Central memory CD8-positive, alpha-beta T cell (primary cell): Measurements from ENCODE around the gene PRKCG.
"Not testable (repeated sequence)": the region's sequence is repeated elsewhere in the genome, so short reads cannot be mapped to it uniquely, and the experiment has no call there.

Experiments
- ATAC-seq: fragments of 150-1000 bp; cut with Tn5 transposase; replicated peaks from 2 replicates; pipeline ENCODE4 v1.10.0; 2022; ENCODE audit warnings: mild to moderate bottlenecking, moderate FRiP score, moderate number of reproducible peaks; ENCODE audit not compliant: poor library complexity, severe bottlenecking; ENCODE audit errors: extremely low read depth
- DNase-seq, 2 donors: peaks; one replicate each; pipeline ENCODE4 v3.0.0; 2021; ENCODE audit warnings: low spot score in 2 of 2
- H3K27ac Mint-ChIP-seq: one replicate; pipeline ENCODE4 v1.8.0; 2022; ENCODE audit warnings: low read depth, mild to moderate bottlenecking, moderate library complexity, mixed read lengths
- H3K27me3 Mint-ChIP-seq: one replicate; pipeline ENCODE4 v1.8.0; 2022; ENCODE audit warnings: mixed read lengths
- H3K36me3 Mint-ChIP-seq: one replicate; pipeline ENCODE4 v1.8.0; 2022; ENCODE audit warnings: mild to moderate bottlenecking, moderate library complexity, mixed read lengths; ENCODE audit not compliant: insufficient read depth
- H3K4me1 Mint-ChIP-seq: one replicate; pipeline ENCODE4 v1.8.0; 2022; ENCODE audit warnings: mixed read lengths
- H3K4me3 Mint-ChIP-seq: one replicate; pipeline ENCODE4 v1.8.0; 2022; ENCODE audit warnings: mild to moderate bottlenecking, moderate library complexity, mixed read lengths
- H3K9me3 Mint-ChIP-seq: one replicate; pipeline ENCODE4 v1.8.0; 2022; ENCODE audit warnings: mixed read lengths

The PRKCG gene

DNA sequence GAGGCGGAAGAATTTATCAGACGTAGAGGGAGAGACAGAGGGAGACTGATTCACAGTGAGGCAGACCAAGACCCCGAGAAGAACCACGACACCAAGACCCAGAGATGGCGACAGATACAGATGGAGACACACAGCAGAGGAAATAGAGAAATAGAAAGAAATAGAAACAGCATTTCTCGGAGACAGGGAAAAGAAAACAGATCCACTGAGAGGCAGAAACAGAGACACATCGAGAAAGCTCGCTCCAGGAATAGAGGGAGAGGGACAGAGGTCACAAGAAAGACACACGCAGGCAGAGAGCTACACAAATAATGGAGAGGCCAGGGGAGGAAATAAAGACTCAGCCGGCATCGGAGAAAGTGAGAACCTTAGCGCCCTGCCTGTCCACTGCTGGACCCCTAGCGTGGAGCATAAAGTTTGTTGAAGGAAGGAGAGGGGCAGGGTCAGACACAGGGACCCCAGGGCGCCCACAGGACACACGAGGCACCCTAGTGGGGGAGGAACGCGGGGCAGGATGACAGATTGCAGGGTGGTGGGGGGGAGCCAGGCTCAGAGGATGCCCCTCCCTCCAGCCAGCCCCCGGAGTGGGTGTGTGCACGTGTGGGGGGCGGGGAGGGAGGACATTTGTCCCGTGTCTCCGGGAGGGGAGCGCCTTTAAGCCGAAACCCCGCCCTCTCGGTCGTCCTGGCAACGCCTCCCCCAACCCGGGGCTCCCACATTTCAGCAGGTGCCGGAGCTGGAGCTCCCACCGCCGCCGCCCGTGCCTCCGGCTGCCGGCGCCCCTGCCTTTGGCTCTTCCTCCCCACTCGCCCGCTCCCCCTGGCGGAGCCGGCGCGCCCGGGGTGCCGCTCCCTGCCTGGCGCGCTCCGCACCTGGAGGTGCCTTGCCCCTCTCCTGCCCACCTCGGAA is at the start of gene PRKCG:
TSS of gene PRKCG (plus strand) at position 716 of the 909 bp plus-strand sequence. CDS start 298 bp downstream, outside the sequence.
- ATAC-seq (peak; percentile 33), DNase-seq (peak in 1 of 2 donors; percentile 48)
- Mint-ChIP-seq H3K9me3 (no peaks in the 10 kb centered on the region), H3K27ac (no peak within 1 kb of the TSS), H3K4me1 (peaks cover 15% of the 10 kb centered on the region), H3K36me3 (peaks cover 22% of the 10 kb centered on the region), H3K4me3 (no peak within 1 kb of the TSS), H3K27me3 (peaks cover 28% of the 10 kb centered on the region)

DNA sequence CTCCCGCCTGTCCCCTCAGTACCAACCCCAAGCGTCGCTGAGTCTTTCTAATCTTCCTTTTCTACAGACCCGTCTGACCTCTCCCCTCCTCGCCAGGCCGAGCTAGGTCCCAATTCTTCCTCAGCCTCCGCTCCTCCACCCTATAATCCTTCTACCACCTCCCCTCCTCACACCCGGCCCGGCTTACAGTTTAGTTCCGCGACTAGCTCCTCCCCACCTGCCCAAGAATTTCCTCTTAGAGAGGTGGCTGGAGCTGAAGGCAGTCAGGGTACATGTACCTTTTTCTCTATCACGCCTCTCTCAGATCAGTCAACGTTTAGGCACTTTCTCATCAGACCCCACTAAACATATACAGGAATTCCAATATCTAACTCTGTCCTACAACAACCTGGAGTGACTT is 49.1 kb upstream of the PRKCG start:
- not testable (repeated sequence) for H3K36me3 Mint-ChIP-seq, DNase-seq, H3K9me3 Mint-ChIP-seq, H3K4me1 Mint-ChIP-seq, H3K27ac Mint-ChIP-seq, H3K4me3 Mint-ChIP-seq, ATAC-seq
- peaks cover 50% of the 10 kb centered on the region for H3K27me3 Mint-ChIP-seq

DNA sequence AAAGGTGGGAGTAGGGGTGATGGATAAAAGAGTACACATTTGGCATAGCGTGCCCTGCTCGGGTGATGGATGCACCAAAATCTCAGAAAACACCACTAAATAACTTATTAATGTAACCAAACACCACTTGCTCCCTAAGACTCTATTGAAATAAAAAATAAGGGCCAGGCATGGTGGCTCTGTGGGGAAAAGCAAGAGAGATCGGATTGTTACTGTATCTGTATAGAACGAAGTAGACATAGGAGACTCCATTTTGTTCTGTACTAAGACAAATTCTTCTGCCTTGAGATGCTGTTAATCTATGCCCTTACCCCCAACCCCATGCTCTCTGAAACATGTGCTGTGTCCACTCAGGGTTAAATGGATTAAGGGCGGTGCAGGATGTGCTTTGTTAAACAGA is 43.6 kb upstream of the PRKCG start:
- not testable (repeated sequence) for H3K36me3 Mint-ChIP-seq, H3K27ac Mint-ChIP-seq, H3K4me1 Mint-ChIP-seq, H3K9me3 Mint-ChIP-seq, DNase-seq, ATAC-seq, H3K4me3 Mint-ChIP-seq
- peaks cover 24% of the 10 kb centered on the region for H3K27me3 Mint-ChIP-seq

DNA sequence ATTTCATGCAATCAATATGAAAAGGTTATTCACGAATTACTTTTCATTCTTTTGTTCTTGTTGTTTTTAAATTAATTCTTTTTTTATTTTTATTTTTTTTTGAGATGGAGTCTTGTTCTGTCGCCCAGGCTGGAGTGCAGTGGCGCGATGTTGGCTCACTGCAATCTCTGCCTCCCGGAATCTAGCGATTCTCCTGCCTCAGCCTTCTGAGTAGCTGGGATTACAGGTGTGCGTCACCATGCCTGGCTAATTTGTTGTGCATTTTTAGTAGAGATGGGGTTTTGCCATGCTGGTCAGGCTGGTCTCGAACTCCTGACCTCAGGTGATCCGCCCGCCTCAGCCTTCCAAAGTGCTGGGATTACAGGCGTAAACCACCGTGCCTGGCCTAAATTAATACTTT is 41.8 kb upstream of the PRKCG start:
- DNase-seq, H3K4me1 Mint-ChIP-seq, H3K36me3 Mint-ChIP-seq, H3K4me3 Mint-ChIP-seq, ATAC-seq, H3K27ac Mint-ChIP-seq, H3K9me3 Mint-ChIP-seq: not testable (repeated sequence)
- peaks cover 16% of the 10 kb centered on the region for H3K27me3 Mint-ChIP-seq

DNA sequence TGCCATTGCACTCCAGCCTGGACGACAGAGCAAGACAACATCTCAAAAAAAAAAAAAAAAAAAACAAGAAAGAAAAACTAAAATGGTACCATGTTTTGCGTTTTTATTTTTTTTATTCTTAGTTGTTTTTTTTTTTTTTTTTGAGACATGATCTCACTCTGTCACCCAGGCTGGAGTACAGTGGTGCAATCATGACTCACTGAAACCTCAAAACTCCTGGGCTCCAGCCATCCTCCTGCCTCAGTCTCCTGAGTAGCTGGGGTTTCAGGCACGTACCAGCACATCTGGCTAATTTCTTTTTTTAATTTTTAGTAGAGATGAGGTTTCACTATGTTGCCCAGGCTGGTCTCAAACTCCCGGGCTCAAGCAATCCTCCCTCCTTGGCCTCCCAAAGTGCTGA is 41.1 kb upstream of the PRKCG start:
- not testable (repeated sequence) for H3K4me3 Mint-ChIP-seq, H3K27ac Mint-ChIP-seq, DNase-seq, ATAC-seq, H3K4me1 Mint-ChIP-seq, H3K9me3 Mint-ChIP-seq, H3K36me3 Mint-ChIP-seq
- H3K27me3 Mint-ChIP-seq, result peaks cover 16% of the 10 kb centered on the region

DNA sequence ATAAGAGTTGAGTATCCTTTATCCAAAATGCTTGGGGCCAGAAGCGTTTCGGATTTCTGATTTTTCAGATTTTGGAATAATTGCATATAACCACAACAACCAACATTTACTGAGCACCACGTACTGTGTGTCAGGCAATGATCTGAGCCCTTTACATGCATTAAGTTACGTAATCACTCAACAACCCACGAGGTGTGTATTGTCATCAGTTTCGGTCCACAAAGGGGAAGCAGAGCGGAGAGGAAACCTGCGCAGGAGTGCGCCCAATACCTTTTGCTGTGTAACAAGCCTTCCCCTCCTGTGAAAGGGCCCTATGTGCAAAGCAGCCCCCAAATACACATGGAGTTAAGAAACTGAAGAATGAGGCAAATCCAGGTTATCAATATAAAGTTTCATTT is 37.1 kb upstream of the PRKCG start:
- DNase-seq (no peak), ATAC-seq (no peak)
- no peak overlapping the region for H3K27ac Mint-ChIP-seq
- peaks cover 29% of the 10 kb centered on the region for H3K27me3 Mint-ChIP-seq
- no peak overlapping the region for H3K4me3 Mint-ChIP-seq
- no peaks in the 10 kb centered on the region for H3K36me3 Mint-ChIP-seq
- H3K9me3 Mint-ChIP-seq, result no peaks in the 10 kb centered on the region
- no peaks in the 10 kb centered on the region for H3K4me1 Mint-ChIP-seq

GRCh38 chr19:53847555-53847954 is 34.4 kb upstream of the PRKCG start:
- no peaks in the 10 kb centered on the region for H3K36me3 Mint-ChIP-seq
- ATAC-seq, result no peak
- no peaks in the 10 kb centered on the region for H3K9me3 Mint-ChIP-seq
- H3K27ac Mint-ChIP-seq, result no peak overlapping the region
- H3K4me1 Mint-ChIP-seq, result peaks cover 4% of the 10 kb centered on the region
- H3K4me3 Mint-ChIP-seq, result no peak overlapping the region
- peaks cover 41% of the 10 kb centered on the region for H3K27me3 Mint-ChIP-seq
- no peak for DNase-seq

GRCh38 chr19:53849237-53849676 is 32.7 kb upstream of the PRKCG start:
- ATAC-seq, result no peak
- Mint-ChIP-seq H3K4me3 (no peak overlapping the region), H3K36me3 (no peaks in the 10 kb centered on the region), H3K27me3 (peaks cover 45% of the 10 kb centered on the region), H3K9me3 (no peaks in the 10 kb centered on the region), H3K4me1 (peaks cover 9% of the 10 kb centered on the region), H3K27ac (no peak overlapping the region)
- no peak for DNase-seq

GRCh38 chr19:53853707-53854106 is 28.3 kb upstream of the PRKCG start:
- no peak overlapping the region for H3K4me3 Mint-ChIP-seq
- H3K27me3 Mint-ChIP-seq, result peaks cover 36% of the 10 kb centered on the region
- ATAC-seq (no peak), DNase-seq (no peak)
- H3K9me3 Mint-ChIP-seq, result no peaks in the 10 kb centered on the region
- H3K4me1 Mint-ChIP-seq, result peaks cover 9% of the 10 kb centered on the region
- H3K27ac Mint-ChIP-seq, result no peak overlapping the region
- no peaks in the 10 kb centered on the region for H3K36me3 Mint-ChIP-seq

DNA sequence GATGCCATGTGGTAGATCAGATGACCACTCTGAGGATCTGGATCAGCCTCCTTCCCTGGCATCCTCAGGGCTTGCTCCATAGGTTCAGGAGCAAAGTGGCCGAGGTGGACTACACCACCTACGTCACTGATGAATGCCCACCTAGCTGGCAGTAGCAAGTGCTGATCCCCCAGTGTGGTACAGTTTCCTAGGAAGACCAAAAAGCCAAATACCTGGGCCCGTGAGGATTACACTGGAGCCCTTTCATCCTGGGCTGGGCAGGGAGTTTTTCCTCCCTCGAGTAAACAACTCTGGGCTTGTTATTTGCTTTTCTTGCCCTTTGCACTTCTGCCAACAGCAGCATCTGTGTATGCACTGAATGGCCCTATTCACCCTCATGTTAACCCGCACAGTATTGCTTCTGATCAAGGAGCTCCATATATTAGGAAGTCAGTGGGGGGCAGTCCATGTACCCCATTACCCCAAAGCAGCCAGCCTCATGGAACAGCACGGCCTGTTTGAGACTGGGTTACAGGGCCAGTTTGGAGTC is 17.6 kb upstream of the PRKCG start:
- H3K4me3 Mint-ChIP-seq, result no peak overlapping the region
- no peaks in the 10 kb centered on the region for H3K27me3 Mint-ChIP-seq
- no peak for DNase-seq
- H3K9me3 Mint-ChIP-seq, result no peaks in the 10 kb centered on the region
- H3K36me3 Mint-ChIP-seq, result peaks cover 28% of the 10 kb centered on the region
- H3K4me1 Mint-ChIP-seq, result peaks cover 30% of the 10 kb centered on the region
- no peak overlapping the region for H3K27ac Mint-ChIP-seq
- no peak for ATAC-seq

DNA sequence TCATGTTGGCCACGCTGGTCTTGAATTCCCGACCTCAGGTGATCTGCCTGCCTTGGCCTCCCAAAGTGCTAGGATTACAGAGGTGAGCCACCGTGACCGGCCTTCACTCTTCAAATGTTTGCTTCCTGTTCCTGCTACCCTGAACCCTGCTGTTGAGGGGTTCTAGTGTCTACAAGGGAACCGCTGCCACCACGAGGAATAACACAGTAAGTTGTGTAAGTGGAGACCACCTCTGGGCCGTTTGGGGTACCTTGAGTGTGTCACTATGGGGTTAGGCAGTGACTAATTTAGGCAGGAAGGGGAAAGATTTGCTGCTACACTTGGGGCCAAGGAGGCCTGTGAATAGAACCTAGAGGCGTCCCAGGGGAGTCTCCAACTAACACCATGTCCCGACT is 16.5 kb upstream of the PRKCG start:
- Mint-ChIP-seq H3K27me3 (no peaks in the 10 kb centered on the region), H3K36me3 (peaks cover 35% of the 10 kb centered on the region), H3K9me3 (no peaks in the 10 kb centered on the region), H3K4me1 (peaks cover 32% of the 10 kb centered on the region), H3K27ac (peak overlapping the region; percentile 100), H3K4me3 (peak overlapping the region; percentile 94)
- DNase-seq (no peak), ATAC-seq (no peak)

GRCh38 chr19:53865918-53866864 is 15.8 kb upstream of the PRKCG start:
- DNase-seq, result peak; percentile 59 to 74
- H3K4me3 Mint-ChIP-seq, result peak overlapping the region; percentile 94
- H3K4me1 Mint-ChIP-seq, result peaks cover 38% of the 10 kb centered on the region
- peaks cover 42% of the 10 kb centered on the region for H3K36me3 Mint-ChIP-seq
- peak overlapping the region; percentile 100 for H3K27ac Mint-ChIP-seq
- H3K9me3 Mint-ChIP-seq, result no peaks in the 10 kb centered on the region
- H3K27me3 Mint-ChIP-seq, result no peaks in the 10 kb centered on the region
- ATAC-seq, result peak; percentile 13
